H1 (cell line): ENCODE measurements around the gene MUC5B.
"Not testable (repeated sequence)": the region's sequence is repeated elsewhere in the genome, so short reads cannot be mapped to it uniquely, and the experiment has no call there.

Source experiments
- CBX5 ChIP-seq: fragments of 300-800, 300-1000 bp; sonication (generic); IDR thresholded peaks from 2 replicates; pipeline ENCODE4 v1.7.1; 2016; ENCODE audit warnings: antibody characterized with exemption, low read length, low read depth
- POLR2AphosphoS5 ChIP-seq: IDR thresholded peaks from 2 replicates; pipeline ENCODE4 v1.6.1; 2011; ENCODE audit warnings: low read depth, low read length
- SIN3A ChIP-seq, 2 experiments: IDR thresholded peaks in 1 of 2; conservative IDR thresholded peaks in 1 of 2; 2 replicates each; pipeline ENCODE4 v1.6.1; 2011 to 2012; ENCODE audit warnings: low read length in 2 of 2, improper control_type of control experiment in 1 of 2, low read depth in 1 of 2, mild to moderate bottlenecking in 1 of 2
- SP1 ChIP-seq: IDR thresholded peaks from 2 replicates; pipeline ENCODE4 v1.6.1; 2011; ENCODE audit warnings: low read depth, low read length
- ZNF274 ChIP-seq: IDR thresholded peaks from 2 replicates; pipeline ENCODE4 v1.7.0; 2012; ENCODE audit warnings: low read length, borderline replicate concordance; ENCODE audit errors: extremely low read depth
- TF ChIP-seq, protein P1 (sequence below): IDR thresholded peaks from 2 replicates; pipeline ENCODE4 v1.6.1; 2012; ENCODE audit warnings: low read length, inconsistent platforms
- TF ChIP-seq, protein P2 (sequence below), 3 experiments: IDR thresholded peaks; 1 replicate in 2 of 3; 2 replicates in 1 of 3; pipeline versions ENCODE4 v1.5.1 to v1.6.1; 2011; ENCODE audit warnings: low read length in 3 of 3, mild to moderate bottlenecking in 3 of 3, inconsistent platforms in 2 of 3, low read depth in 1 of 3, moderate library complexity in 1 of 3; ENCODE audit not compliant: insufficient read depth in 1 of 3; ENCODE audit errors: control extremely low read depth in 1 of 3
- TF ChIP-seq, protein P3 (sequence below): IDR thresholded peaks from 2 replicates; pipeline ENCODE4 v1.6.1; 2012; ENCODE audit warnings: inconsistent platforms

DNA sequence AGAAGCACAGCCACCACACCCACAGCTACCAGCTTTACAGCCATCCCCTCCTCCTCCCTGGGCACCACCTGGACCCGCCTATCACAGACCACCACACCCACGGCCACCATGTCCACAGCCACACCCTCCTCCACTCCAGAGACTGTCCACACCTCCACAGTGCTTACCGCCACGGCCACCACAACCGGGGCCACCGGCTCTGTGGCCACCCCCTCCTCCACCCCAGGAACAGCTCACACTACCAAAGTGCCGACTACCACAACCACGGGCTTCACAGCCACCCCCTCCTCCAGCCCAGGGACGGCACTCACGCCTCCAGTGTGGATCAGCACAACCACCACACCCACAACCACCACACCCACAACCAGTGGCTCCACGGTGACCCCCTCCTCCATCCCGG is 27.5 kb downstream of the MUC5B start:
- TF ChIP-seq, protein P1, sequence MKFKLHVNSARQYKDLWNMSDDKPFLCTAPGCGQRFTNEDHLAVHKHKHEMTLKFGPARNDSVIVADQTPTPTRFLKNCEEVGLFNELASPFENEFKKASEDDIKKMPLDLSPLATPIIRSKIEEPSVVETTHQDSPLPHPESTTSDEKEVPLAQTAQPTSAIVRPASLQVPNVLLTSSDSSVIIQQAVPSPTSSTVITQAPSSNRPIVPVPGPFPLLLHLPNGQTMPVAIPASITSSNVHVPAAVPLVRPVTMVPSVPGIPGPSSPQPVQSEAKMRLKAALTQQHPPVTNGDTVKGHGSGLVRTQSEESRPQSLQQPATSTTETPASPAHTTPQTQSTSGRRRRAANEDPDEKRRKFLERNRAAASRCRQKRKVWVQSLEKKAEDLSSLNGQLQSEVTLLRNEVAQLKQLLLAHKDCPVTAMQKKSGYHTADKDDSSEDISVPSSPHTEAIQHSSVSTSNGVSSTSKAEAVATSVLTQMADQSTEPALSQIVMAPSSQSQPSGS: not testable (repeated sequence)
- not testable (repeated sequence) for TF ChIP-seq POLR2AphosphoS5; CBX5; SP1; ZNF274; SIN3A (conservative IDR thresholded peaks at IDR 0.05 in 1 of 2, IDR thresholded peaks at IDR 0.05 in 1 of 2; ENCODE audit: low read depth in 1 of 2, low read length in 2 of 2)
- TF ChIP-seq, protein P2, sequence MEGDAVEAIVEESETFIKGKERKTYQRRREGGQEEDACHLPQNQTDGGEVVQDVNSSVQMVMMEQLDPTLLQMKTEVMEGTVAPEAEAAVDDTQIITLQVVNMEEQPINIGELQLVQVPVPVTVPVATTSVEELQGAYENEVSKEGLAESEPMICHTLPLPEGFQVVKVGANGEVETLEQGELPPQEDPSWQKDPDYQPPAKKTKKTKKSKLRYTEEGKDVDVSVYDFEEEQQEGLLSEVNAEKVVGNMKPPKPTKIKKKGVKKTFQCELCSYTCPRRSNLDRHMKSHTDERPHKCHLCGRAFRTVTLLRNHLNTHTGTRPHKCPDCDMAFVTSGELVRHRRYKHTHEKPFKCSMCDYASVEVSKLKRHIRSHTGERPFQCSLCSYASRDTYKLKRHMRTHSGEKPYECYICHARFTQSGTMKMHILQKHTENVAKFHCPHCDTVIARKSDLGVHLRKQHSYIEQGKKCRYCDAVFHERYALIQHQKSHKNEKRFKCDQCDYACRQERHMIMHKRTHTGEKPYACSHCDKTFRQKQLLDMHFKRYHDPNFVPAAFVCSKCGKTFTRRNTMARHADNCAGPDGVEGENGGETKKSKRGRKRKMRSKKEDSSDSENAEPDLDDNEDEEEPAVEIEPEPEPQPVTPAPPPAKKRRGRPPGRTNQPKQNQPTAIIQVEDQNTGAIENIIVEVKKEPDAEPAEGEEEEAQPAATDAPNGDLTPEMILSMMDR (IDR thresholded peaks at IDR 0.05; ENCODE audit: control extremely low read depth in 1 of 3, insufficient read depth in 1 of 3, low read depth in 1 of 3, low read length in 3 of 3): not testable (repeated sequence)
- TF ChIP-seq, protein P3, sequence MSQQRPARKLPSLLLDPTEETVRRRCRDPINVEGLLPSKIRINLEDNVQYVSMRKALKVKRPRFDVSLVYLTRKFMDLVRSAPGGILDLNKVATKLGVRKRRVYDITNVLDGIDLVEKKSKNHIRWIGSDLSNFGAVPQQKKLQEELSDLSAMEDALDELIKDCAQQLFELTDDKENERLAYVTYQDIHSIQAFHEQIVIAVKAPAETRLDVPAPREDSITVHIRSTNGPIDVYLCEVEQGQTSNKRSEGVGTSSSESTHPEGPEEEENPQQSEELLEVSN: not testable (repeated sequence)
